Measurements from ENCODE around the gene EXOC4.

Gene EXOC4

DNA sequence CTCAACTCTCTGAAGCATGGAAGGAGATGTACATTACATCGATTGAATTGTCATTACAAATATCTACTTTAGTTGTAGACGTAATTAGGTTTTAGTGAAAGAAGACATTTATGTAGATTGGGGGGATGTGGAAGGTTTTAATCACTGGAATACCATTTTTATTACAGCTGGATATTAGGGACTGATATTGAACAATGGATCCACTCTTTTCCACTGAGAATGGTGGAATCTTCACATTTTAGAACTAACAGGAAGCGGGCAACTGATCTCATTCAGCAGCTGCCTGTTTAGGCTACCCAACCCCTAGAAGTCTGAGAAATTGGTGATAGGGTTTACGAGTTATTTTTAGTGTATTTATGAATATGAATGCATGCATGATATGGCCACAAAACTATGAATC, 538.0 kb downstream of the EXOC4 start:
- H3K9me3 ChIP-seq (ENCODE audit: control insufficient read depth, insufficient read depth, low read length): no peaks in the 10 kb centered on the region
- H3K4me3 ChIP-seq (ENCODE audit: low read length): no peak overlapping the region
- no peaks in the 10 kb centered on the region for H3K79me2 ChIP-seq (ENCODE audit: control insufficient read depth, low read length)
- H4K20me1 ChIP-seq (ENCODE audit: control insufficient read depth, insufficient read depth, low read depth, low read length): no peaks in the 10 kb centered on the region
- 0 out of 2 replicates have a peak, but pooled peaks cover 2% of the 10 kb centered on the region for H3K9me2 ChIP-seq (replicated peaks; ENCODE audit: control insufficient read depth, low read length)
- no peak overlapping the region for H3K27ac ChIP-seq (ENCODE audit: low read depth, low read length)
- H3K4me2 ChIP-seq (ENCODE audit: low read length): no peak overlapping the region
- TF ChIP-seq EZH2phosphoT487 (IDR thresholded peaks at IDR 0.05; ENCODE audit: borderline replicate concordance, low read length): no peak
- TF ChIP-seq, protein P1, sequence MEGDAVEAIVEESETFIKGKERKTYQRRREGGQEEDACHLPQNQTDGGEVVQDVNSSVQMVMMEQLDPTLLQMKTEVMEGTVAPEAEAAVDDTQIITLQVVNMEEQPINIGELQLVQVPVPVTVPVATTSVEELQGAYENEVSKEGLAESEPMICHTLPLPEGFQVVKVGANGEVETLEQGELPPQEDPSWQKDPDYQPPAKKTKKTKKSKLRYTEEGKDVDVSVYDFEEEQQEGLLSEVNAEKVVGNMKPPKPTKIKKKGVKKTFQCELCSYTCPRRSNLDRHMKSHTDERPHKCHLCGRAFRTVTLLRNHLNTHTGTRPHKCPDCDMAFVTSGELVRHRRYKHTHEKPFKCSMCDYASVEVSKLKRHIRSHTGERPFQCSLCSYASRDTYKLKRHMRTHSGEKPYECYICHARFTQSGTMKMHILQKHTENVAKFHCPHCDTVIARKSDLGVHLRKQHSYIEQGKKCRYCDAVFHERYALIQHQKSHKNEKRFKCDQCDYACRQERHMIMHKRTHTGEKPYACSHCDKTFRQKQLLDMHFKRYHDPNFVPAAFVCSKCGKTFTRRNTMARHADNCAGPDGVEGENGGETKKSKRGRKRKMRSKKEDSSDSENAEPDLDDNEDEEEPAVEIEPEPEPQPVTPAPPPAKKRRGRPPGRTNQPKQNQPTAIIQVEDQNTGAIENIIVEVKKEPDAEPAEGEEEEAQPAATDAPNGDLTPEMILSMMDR (IDR thresholded peaks at IDR 0.05; ENCODE audit: low read depth, low read length, poor library complexity, severe bottlenecking): no peak
- H3K4me1 ChIP-seq (ENCODE audit: control insufficient read depth, low read length): no peaks in the 10 kb centered on the region
- H3K27me3 ChIP-seq (ENCODE audit: control insufficient read depth, low read length): no peaks in the 10 kb centered on the region
- H3K36me3 ChIP-seq (ENCODE audit: control insufficient read depth, low read length): no peaks in the 10 kb centered on the region
- H3F3A ChIP-seq (ENCODE audit: control insufficient read depth, insufficient read depth): no peaks in the 10 kb centered on the region

DNA sequence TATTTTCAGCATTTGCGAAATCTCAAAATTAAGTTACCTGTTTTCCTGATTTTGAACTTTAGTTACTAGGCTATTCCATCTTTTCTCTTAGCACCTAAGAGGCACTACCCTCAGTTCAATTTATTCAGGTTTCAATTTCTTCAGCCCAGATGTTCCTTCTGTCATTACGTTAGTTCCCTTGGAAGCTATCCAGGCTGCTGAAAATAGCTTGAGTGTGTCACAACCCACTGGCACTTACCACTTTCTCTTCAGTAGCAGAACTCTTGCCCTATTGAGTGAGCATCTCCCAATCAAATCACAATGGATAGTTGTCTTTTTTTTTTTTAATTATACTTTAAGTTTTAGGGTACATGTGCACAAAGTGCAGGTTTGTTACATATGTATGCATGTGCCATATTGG, 541.6 kb downstream of the EXOC4 start:
- Histone ChIP-seq H4K20me1 (ENCODE audit: control insufficient read depth, insufficient read depth, low read depth, low read length) (no peaks in the 10 kb centered on the region), H3K9me2 (replicated peaks; ENCODE audit: control insufficient read depth, low read length) (0 out of 2 replicates have a peak, but pooled peaks cover 2% of the 10 kb centered on the region), H3K79me2 (ENCODE audit: control insufficient read depth, low read length) (no peaks in the 10 kb centered on the region), H3K4me1 (ENCODE audit: control insufficient read depth, low read length) (no peaks in the 10 kb centered on the region), H3K9me3 (ENCODE audit: control insufficient read depth, insufficient read depth, low read length) (no peaks in the 10 kb centered on the region), H3K27me3 (ENCODE audit: control insufficient read depth, low read length) (no peaks in the 10 kb centered on the region), H3K4me3 (ENCODE audit: low read length) (no peak overlapping the region), H3K27ac (ENCODE audit: low read depth, low read length) (no peak overlapping the region), H3F3A (ENCODE audit: control insufficient read depth, insufficient read depth) (no peaks in the 10 kb centered on the region), H3K4me2 (ENCODE audit: low read length) (no peak overlapping the region), H3K36me3 (ENCODE audit: control insufficient read depth, low read length) (no peaks in the 10 kb centered on the region)
- TF ChIP-seq, protein P1 (IDR thresholded peaks at IDR 0.05; ENCODE audit: low read depth, low read length, poor library complexity, severe bottlenecking): no peak
- no peak for TF ChIP-seq EZH2phosphoT487 (IDR thresholded peaks at IDR 0.05; ENCODE audit: borderline replicate concordance, low read length)

DNA sequence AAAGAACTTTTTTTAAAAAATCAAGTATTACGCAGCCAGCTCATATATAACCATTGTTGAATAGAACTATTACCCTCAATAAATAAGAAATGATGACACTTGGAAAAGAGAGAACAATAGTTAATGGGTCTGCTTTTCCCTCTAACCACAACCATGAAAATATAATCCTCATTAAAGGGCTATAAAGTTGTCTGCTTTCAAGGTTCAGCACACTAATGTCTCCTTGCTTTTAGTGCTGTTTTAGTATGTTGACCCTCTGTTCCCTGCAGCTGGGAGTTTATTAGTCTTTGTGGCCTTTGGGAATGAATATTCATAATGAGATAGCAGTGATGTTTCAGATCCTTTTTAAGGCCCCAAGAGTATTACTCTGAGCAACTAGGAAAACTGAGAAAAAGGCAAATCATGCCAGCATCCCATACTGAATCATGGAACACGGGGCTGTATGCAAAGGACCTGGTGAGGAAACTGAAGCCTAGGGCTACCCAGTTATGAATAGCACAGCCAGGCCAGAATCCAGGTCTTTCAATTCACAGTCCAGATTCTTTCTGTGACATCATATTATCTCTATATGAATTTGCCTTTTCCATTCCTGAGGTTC, 542.3 kb downstream of the EXOC4 start:
- H3K9me3 ChIP-seq (ENCODE audit: control insufficient read depth, insufficient read depth, low read length): no peaks in the 10 kb centered on the region
- no peak for TF ChIP-seq EZH2phosphoT487 (IDR thresholded peaks at IDR 0.05; ENCODE audit: borderline replicate concordance, low read length)
- TF ChIP-seq, protein P1 (IDR thresholded peaks at IDR 0.05; ENCODE audit: low read depth, low read length, poor library complexity, severe bottlenecking): no peak

More for the DNA sequence above, 542.3 kb downstream of the EXOC4 start:
- Histone ChIP-seq H3K79me2 (ENCODE audit: control insufficient read depth, low read length) (no peaks in the 10 kb centered on the region), H3F3A (ENCODE audit: control insufficient read depth, insufficient read depth) (no peaks in the 10 kb centered on the region), H3K4me1 (ENCODE audit: control insufficient read depth, low read length) (no peaks in the 10 kb centered on the region), H3K4me2 (ENCODE audit: low read length) (no peak overlapping the region), H3K36me3 (ENCODE audit: control insufficient read depth, low read length) (no peaks in the 10 kb centered on the region), H4K20me1 (ENCODE audit: control insufficient read depth, insufficient read depth, low read depth, low read length) (no peaks in the 10 kb centered on the region), H3K27ac (ENCODE audit: low read depth, low read length) (no peak overlapping the region), H3K4me3 (ENCODE audit: low read length) (no peak overlapping the region), H3K27me3 (ENCODE audit: control insufficient read depth, low read length) (no peaks in the 10 kb centered on the region), H3K9me2 (replicated peaks; ENCODE audit: control insufficient read depth, low read length) (0 out of 2 replicates have a peak, but pooled peaks cover 2% of the 10 kb centered on the region)

Data from DOHH2 (cell line).